GM18508 (cell line): ENCODE data around the gene LSM3.

Experiments used
- ATAC-seq: cut with Tn5 transposase; IDR thresholded peaks from one replicate; pipeline ENCODE4 v1.9.1; 2021; ENCODE audit warnings: moderate number of reproducible peaks; ENCODE audit not compliant: insufficient read depth, unreplicated experiment

LSM3 gene

DNA sequence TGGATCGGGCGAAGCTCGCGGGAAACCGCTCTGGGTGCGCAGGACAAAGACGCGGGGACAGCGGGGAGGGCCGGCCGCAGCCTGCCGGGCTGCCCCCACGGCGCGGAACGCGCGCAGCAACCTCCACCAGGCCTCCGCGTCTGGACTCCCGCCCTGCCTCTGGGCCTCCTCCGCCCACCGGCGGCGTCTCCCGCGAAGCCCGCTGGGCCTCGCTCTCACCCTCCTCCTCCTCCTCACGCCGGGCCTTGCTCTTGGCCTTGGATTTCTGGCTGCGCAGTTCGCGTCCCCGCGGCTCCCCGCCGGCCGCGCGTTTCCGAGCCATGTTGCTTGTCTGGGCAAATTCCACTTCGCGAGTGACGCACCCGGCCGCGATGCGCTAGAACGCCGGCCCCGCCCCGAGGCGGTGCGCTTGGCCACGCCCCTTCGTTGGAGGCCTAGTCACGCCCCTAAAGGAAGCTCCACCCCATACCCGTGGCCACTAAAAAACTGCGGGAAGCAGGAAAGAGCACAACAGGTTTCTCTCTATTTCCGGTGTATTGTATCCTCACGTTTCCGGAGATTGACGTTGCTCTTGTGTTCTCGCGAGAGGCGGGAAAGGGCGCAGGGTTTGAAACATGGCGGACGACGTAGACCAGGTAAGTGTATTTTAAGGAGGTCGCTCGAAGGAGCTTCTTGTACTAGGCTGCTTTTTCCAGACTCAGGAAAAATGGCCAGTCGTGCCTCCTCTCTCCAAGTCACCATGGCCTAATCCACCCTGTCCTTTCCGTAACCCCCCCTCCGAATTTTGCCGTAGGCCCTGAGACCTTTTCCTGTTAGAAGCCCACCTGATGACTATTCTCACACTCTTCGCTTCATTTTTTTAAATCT lies at the start of gene LSM3, which contains the start of gene XPC:
LSM3 (plus strand) TSS at position 571 of the 867 bp plus-strand sequence; CDS start at position 615, 44 bp downstream.
XPC (minus strand) TSS at position 355 of the 867 bp plus-strand sequence; CDS start at position 322, 33 bp downstream.
- ATAC-seq: peak; percentile 88

- no peak for ATAC-seq
Measured at GRCh38 chr3:14129296-14129695, 49.3 kb upstream of the LSM3 start.

- no peak for ATAC-seq
Measured at GRCh38 chr3:14130230-14130629, 48.4 kb upstream of the LSM3 start.

DNA sequence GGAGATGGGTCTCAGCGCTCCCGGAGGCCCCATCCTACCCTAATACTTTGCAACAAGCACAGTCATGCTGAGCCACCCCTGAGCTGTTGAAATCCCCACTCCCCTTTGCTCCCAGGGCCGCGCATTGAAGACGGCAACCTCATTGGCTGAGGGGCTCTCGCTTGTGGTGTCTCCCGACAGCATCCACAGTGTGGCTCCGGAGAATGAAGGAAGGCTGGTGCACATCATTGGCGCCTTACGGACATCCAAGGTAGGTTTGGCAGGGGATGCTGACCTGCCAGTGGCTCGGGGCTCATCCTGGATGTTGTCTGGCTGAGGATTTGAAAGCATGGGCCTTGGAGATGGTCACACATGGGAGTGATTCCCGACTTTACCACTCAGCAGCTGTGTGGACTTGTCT lies 47.9 kb upstream of the LSM3 start:
- ATAC-seq: no peak

- ATAC-seq: no peak
Measured at GRCh38 chr3:14131134-14131533, 47.5 kb upstream of the LSM3 start.

DNA sequence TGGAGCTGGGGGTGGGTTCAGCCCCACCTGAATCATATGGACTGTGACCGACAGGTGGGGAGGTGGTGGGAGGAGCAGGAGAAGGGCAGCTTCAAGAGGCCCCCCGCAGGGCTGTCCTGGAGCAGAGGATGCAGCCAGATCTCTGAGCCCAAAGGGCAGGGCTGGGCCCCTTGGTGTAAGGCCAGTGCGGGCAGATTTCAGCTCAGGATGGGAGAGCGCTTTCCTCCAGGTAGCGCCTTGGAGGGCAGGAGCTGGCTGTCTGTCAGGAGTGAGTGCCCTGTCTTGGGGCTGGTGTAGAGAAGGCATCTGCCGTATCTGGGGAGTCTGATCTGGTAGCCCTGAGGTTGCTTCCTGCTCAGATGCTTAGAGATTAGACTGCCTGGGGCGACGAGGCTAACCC lies 46.5 kb upstream of the LSM3 start:
- ATAC-seq: no peak

- ATAC-seq: no peak
Measured at GRCh38 chr3:14132689-14133088, 45.9 kb upstream of the LSM3 start.

- ATAC-seq: no peak
Measured at GRCh38 chr3:14133188-14133800, 45.3 kb upstream of the LSM3 start.

- no peak for ATAC-seq
Measured at GRCh38 chr3:14133876-14134275, 44.7 kb upstream of the LSM3 start.

- no peak for ATAC-seq
Measured at GRCh38 chr3:14134291-14134690, 44.3 kb upstream of the LSM3 start.

GRCh38 chr3:14135581-14135980 lies 43.0 kb upstream of the LSM3 start:
- no peak for ATAC-seq

DNA sequence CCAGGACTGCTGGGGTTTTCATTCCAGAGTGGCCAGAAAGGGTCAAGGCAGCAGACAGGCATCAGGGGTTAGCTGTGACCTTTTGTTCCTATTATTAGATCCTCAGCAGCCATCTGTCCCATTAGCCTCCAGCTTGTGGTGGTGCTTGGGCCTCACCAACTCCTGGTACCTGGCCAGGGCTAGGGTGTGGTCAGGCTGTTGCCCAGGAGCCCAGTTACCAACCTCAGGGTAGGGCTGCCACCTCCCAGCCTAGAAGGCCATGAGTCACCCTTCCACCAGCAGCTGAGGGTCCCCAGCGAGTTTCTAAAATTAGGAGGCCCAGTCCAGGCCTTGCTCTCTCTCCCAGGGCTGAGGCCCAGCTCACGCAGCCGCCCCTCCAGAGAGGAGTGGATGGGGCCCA lies 41.6 kb upstream of the LSM3 start:
- no peak for ATAC-seq

DNA sequence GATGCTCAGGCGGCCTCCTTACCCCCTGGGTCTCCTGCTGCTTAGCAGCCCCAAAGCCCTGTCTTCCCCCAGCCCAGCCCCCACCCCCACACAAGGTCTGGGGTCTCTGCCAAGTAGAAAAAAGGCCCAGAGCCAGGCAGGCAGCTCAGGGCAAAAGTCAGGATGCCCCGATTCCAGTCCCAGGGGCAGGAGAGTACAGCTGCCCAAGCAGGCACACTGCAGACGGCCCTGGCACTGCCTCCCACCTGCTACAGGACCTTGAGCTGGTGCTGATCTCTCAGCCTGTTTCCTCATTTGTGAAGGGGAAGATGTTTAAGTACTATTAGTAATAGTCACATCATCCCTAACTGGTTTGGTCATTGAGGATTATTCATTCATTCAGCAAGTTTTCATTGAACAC lies 41.2 kb upstream of the LSM3 start:
- no peak for ATAC-seq

- no peak for ATAC-seq
Measured at GRCh38 chr3:14138109-14138877, 40.3 kb upstream of the LSM3 start.

GRCh38 chr3:14138878-14139655 lies 39.5 kb upstream of the LSM3 start:
- no peak for ATAC-seq

DNA sequence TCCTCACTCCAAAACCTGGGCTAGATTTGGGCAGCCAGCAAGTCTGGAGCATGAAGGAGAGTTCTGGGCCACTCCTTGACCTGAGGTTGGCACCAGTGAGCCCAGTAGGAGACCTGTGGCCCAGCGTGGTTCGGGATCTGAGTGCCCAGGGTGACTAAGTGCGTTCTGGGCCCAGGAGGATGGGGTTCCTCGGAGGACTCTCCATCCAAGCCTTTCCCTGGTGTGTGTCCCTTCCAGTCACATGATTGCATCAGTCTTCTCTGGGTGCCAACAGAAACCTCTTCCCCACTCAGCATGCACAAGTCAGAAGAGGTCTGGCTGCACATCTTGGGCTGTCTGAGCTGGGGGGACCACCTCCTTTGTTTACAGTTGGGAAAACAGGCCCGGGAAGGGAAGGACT lies 38.8 kb upstream of the LSM3 start:
- ATAC-seq: no peak

DNA sequence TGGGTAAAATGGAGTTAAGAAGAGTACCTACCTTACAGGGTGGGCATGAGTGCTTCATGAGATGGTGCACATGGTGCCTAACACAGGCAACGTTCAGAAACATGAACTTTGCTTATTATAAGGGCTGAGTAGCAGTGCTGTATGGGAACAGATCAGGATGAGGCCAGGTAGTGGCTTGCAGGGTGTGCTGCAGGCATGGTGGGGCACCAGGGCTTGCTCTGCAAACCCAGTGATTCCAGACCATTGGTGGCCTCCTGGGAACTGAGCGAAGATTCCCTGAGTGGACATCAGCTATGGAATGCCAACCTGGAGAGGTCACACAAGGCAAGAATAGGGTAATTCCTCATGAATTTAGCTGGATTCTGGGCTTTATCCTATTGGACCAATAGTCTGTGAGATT lies 37.9 kb upstream of the LSM3 start:
- ATAC-seq: no peak

DNA sequence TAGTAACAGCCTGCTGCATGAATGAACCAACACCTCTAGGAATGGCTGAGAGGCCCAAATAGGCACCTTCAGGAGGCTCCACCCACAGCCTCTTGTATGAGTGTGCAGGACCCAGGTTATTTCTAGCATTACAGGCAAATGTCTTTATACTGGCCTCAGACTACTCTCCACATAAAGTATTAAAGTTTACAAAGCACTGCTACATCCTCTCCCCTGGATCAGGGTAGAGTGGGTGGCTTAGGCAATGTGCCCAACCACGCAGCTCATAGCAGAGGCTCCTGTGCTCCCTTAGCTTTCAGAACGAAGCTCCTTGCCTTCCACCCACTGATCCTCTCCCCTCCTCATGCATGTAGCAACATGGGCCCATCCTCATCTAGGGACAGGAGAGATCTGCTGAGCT lies 37.5 kb upstream of the LSM3 start:
- ATAC-seq: no peak

- no peak for ATAC-seq
Measured at GRCh38 chr3:14141602-14142341, 36.8 kb upstream of the LSM3 start.
